GM19468 (cell line): ENCODE data around the gene NFIC.
"Not testable (repeated sequence)": the region's sequence is repeated elsewhere in the genome, so short reads cannot be mapped to it uniquely, and the experiment has no call there.

ENCODE experiments used
- ATAC-seq: cut with Tn5 transposase; IDR thresholded peaks from one replicate; pipeline ENCODE4 v1.9.1; 2021; ENCODE audit warnings: mild to moderate bottlenecking, moderate library complexity, moderate number of reproducible peaks; ENCODE audit not compliant: unreplicated experiment; ENCODE audit errors: extremely low read depth

NFIC gene

DNA sequence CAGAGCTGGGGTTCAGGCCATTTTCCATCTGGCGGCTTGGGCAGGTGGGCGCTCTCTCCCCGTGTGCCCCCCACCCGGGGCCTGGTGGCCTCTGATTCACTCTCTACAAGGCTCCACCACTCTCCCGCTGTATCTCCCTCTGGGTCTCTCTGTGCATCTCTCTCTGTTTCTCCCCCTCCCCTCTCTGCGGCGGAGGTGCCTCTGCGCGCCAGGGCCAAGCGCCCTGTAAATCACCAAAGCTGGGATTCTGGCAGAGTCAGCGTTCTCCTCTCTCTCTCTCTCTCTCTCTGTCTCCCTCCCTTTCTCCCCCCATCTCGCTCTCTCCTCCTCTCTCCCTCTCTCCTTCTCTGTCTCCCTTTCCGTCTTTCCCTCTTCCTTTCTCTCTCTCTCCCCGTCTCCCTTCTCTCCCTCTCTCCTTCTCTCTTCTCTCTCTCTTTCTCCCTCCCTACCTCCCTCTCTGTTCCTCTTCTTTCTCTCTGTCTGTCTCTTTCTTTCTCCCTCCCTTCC is 3.9 kb downstream of the NFIC start:
- no peak for ATAC-seq

DNA sequence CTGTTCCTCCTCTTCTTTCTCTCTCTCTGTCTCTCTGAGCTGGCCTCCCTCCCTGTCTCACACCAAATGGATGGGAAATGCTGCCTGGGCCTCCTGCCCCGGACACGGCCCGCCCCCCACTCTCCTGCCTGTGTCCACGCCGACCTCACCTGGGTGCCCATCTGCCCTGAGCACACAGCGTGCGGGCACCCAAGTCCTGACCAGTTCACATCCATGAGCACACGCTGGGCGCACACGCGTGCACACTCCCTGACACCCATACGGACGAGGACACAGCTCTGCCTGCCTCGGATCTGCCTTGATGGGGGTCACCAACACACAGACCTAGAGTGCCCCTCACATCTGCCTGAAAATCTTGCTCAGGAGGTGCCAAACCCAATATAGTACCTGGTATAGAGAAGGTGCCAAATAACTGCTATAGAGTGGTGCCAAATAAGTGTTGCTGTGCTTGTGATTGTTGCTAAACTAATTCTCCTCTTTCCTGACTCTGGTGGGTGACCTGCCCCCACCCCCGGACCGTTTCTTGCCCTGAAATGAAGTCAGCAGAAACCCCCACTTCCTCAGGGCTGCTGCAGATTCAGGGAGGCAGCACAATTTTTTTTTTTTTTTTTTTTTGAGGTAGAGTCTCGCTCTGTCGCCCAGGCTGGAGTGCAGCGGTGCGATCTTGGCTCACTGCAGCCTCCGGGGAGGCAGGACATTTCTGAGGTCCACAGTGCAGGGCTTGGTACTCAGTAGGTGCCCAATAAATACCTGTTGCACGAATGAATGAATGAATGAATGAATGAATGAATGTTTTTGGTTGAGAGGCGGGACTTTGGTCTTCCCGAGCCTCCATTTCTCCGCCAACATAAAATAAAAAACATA is 4.6 kb downstream of the NFIC start:
- ATAC-seq = no peak

DNA sequence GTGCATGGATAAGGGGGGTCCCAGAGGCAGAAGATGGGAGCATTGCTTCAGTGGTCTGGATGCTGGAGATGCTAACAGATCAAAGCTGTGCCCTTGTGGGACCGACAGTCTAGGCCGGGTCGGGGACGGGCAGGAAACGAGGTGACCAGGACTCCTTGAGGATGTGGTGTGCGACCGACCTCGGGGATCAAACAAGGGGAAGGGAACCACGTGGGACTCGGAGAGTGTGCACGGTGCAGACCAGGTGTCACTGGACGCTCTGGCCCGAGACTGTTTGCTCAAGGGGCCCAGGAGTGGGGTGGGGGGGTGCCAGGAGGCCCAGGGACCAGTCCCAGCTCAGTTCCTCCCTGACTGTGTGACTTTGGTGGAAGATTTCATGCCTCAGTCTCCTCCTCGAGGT is 6.0 kb downstream of the NFIC start:
- no peak for ATAC-seq

DNA sequence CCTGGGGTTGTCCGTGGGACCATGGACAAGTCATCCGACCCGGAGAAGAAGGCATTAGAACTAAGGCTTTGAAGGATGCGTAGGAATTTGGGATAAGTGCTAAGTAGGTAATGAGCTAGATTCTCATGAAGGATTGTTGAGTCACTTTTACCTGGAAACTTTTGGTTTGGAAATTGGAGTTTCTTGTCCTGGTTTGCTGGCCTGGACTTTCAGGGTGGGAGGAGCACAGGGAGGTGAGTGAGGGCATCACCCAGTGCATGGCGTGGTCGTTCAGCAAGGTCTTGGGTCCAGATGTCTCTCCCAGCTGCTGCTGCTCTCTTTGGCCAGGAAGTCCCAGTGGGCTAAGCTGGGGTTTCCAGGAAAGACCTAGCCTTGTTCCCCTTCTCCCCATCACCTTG is 7.6 kb downstream of the NFIC start:
- ATAC-seq = no peak

DNA sequence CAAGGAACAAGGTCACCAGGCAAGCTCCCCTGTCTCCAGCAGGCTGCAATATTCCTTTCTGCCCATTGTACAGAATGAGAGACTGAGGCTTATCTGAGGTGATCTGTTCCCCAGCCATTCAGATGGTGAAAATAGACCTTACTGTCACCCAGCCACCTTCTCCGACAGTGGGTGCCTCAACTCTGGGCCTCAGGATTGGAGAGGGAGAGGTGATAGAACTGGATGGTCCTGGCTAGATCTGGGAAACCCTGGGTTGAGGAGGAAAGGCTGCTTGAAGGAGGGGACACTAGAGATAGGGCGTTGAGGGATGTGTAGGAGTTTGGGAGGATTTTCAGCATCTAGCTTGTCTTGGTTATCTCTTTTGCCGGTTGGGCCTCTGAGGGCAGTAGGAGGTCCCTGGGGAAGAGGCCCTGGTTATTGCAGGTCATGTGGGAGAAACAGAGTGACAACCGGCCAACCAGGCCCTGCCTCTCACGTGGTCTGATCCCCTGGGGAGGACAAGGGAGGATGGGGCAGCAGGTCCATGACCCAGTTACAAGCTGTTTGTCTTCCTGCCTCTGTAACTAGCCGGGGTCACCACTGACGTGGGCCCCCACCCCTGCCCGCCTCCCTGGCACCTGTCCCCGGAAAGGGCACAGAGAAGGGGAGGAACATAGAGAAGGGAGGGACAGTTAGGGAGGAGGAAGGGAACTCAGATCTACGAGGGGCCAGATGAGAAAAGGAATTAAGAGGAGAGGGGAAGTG is 8.2 kb downstream of the NFIC start:
- ATAC-seq = no peak

DNA sequence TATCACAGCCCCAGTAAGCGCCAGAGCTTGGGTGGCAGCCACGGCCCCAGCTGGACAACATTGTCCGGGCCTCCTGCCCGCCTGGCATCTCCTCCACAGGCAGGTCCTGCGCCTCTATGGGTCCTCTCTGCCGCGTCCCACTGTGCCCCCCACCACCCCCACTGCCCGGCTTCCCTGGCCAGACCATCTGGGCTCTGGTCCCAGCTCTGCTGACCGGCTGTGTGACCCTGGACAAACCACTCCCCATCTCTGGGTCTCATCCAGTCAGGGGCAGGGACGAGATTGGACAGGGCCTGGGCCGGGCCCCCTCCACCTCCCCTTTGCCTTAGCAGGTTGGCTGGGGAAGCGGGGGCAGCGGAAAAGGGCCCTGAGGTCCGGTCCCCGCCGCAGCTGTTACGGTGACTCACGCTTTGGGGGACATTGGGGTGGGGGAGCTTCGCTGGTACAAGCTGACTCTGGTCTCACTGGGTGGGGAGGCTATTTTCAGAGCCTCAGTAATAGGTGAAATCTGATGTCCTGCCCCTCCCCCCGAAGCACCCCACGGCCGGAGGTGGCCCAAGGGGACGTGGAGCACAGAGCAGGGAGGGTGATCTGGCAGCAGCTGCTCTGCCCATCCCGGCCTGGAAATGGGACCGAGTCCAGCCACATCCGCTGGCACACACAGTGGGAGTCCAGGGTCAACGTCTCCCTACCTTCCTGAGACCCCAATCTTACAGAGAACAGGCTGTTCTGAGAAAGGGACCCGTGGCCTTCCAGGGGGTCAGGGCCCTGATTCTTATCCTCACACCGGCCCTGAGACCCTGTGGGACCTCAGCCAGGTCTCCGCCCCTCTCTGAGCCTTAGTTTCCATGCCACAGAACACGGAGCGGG is 9.1 kb downstream of the NFIC start:
- no peak for ATAC-seq

DNA sequence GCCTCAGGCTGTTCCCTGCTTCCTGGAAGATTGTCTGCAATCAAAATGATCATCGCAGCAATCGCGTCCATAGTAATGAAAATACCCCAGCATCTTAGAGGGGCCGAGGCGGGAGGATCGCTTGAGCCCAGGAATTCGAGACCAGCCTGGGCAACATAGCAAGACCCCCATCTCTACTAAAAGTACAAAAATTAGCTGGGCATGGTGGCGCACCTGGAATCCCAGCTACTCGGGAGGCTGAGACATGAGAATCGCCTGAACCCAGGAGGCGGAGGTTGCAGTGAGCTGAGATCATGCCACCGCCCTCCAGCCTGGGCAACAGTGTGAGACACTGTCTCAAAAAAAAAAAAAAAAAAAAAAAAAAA is 9.7 kb downstream of the NFIC start:
- not testable (repeated sequence) for ATAC-seq

DNA sequence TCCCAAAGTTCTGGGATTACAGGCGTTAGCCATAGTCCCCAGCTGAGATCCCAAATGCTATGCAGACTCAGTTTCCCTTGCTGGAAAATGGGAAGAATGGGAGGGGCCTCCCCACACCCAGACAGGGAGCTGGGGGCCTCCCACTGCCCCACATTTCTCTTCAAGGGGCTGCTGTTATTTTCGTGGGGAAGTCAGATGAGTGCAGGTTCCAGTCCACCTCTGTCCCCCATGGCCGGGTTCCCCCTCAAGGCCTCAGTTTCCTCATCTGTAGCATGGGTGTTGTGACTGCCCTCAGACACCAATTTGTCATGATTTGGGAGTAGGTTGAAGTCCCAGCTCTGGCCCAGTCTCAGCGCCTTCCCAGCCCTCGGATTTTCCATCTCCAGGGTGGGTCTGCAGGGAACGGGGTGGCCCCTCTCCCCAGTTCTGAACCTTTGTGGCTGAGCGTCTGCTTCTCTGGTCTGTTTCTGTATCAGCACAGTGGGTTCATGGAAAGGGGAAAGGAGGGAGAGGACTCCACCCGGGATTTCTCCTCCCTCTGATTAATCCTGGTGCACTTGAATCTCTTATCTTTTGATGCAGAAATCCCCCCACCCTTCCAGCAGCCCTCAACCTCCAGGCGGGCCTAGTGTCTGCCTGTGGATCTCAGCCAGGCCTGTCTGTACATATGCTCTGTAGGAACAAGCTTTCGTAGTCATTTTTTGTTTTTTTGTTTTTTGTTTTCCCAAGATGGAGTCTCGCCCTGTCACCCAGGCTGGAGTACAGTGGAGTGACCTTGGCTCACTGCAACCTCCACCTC is 12.2 kb downstream of the NFIC start:
- ATAC-seq = no peak

DNA sequence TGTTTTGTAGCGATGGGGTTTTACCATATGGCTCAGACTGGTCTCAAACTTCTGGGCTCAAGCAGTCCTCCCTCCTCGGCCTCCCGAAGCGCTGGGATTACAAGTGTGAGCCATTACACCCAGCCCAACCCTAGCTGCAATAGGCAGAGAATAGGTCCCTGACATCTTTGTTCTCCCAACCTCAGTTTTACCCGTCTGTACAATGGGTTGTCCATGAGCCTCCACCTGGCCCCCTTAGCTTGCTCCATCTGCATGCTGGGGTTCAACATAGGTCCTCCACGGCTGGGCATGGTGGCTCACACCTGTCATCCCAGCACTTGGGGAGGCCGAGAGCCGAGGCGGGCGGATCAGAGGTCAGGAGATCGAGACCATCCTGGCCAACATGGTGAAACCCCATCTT is 14.4 kb downstream of the NFIC start:
- no peak for ATAC-seq

DNA sequence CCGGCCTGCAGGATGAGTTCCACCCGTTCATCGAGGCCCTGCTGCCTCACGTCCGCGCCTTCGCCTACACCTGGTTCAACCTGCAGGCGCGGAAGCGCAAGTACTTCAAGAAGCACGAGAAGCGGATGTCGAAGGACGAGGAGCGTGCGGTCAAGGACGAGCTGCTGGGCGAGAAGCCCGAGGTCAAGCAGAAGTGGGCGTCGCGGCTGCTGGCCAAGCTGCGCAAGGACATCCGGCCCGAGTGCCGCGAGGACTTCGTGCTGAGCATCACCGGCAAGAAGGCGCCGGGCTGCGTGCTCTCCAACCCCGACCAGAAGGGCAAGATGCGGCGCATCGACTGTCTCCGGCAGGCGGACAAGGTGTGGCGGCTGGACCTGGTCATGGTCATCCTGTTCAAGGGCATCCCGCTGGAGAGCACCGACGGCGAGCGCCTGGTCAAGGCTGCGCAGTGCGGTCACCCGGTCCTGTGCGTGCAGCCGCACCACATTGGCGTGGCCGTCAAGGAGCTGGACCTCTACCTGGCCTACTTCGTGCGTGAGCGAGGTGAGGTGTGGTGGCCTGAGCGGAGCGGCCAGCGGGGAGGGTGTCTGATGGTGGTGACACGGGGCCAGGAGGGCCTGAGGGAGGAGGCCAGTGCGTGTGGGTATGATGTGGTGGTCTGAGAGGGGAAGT is 15.5 kb downstream of the NFIC start:
- ATAC-seq = no peak

DNA sequence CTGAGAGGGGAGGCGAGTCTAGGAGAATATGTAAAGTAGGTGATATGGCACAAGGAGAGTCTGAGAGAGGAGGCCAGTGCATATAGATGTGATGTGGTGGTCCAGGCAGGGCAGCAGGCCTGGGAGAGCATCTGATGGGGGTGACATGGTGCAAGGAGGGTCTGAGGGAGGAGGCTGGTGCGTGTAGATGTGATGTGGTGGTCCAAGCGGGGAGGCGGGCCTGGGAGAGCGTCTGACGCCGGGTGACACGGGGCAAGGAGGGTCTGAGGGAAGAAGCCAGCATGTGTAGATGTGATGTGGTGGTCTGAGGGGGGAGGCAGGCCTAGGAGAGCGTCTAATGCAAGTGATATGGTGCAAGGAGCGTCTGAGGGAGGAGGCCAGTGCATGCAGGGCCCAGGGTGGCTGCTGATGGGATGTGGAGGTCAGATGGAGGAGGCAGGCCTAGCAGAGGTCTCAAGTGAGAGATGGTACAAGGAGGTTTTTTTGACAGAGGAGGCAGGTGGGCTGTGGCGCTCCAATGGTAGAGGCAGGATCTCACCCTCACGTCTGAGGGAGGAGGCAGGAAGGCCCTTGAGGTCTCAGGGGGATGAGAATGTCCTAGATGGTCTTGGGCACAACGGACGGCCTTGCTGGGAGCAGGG is 16.2 kb downstream of the NFIC start:
- no peak for ATAC-seq

DNA sequence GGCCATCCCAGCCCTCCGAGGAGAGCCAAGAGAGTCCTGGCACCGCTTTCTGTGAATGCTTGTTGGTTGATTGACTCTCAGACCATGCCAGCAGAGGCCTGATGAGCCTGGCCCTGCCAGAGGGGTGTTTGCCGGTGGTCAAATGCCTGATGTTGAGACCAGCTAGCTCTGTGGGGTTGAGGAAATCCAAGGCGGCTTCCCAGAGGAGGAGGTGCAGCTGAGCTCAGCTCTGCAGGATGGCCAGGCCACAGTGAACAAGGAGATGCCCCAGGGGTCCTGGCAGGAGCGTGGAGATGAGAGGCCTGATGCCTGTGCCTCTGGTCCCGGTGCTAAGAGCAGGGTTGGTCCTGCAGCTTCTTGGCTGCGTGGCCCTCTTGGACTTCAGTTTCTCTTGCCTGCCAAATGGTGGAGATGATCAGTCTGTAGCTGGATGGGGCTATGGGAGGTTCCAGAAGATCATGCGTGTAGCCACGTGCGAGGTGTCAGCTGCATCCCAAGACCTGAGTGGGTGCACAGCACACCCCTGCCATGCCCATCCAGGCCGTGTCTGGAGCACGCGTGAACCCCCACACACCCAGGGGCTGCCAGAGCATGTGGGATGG is 16.8 kb downstream of the NFIC start:
- no peak for ATAC-seq

DNA sequence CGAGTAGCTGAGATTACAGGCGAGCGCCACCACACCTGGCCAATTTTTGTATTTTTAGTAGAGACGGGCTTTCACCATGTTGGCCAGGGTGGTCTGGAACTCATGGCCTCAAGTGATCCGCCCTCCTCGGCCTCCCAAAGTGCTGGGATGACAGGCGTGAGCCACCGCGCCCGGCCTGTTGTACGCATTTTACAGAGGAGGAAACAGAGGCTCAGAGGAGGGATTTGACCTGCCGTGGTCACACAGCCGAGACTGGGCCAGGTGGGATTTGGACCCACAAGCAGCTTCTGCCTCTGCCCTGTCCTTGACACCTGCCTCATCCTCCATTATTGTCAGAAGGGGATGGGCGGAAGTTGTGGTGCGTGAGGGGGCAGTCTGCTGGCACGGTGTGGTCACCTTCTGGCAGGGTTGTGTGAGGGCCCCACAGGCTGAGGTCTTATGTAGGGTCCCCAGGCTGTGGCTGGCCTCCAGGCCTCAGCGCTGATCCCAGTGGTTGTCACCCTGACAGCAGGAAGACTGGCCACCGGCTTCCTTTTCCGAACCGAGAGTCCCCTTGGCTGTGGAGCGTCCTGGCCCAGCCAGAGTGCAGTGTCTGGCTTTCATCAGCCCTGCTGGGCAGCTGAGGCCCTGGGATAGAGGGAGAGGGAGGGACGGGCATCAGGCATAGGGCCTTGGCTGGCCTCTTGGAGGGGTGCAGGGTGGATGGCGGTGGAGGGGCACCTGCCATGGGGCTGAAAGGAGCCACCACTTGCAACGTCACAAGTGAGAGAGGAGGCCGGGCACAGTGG is 20.3 kb downstream of the NFIC start:
- ATAC-seq = no peak

DNA sequence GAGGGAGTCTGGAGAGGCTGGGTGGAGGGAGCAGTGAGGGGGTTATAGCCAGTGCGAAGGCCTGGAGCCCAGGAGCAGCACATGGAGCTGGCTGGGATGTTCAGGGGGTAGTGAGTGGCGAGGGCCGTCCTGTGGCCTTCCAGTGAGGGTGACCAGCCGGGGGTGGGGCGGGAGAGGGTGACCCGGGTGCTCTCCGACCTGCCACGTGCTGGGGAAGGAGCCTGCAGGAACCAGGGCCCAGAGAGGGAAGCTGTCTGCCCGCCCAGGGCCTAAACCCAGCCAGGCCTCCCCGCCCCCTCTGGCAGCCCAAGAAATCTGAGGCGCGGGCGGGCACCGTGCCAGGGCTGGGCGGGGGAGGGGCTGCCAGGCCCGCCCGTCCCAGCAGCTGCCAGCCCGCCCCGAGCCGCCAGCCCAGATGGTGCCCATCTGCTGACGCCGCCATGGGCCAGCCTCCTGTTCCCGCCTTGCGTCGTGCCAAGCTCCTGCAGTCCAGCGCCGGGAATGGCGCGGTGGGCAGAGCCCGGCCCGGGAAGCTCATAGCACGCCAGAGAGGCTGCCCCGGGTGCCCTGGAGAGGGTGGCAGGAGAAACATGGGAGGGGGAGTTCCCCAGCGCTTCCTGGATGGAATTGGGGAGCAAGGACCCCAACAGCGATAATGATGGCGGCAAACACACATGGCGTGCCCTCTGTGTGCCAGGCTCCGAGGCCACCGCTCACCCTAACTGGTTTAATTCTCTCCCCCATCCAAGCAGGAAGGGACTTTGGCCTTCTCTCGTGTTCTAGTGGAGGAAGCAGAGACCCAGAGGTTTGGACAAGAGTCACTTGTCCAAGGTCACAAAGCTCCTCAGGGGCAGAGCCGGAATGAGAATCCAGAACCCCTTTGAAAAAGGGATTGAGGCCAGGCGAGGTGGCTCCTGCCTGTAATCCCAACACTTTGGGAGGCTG is 21.5 kb downstream of the NFIC start:
- no peak for ATAC-seq

DNA sequence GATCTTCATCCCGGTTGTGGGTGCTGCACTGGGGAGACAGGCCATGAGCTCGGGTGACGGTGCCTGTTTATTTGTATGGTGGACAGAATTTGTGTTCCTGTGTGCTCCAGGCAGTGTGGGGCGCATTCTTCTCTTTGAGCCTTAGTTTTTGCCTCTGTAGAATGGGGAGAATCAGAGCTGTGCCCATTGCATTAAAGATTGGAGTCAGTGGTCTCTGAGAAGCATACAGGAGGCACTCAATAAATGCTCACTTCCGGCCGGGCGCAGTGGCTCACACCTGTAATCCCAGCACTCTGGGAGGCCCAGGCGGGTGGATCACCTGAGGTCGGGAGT is 23.0 kb downstream of the NFIC start:
- no peak for ATAC-seq

DNA sequence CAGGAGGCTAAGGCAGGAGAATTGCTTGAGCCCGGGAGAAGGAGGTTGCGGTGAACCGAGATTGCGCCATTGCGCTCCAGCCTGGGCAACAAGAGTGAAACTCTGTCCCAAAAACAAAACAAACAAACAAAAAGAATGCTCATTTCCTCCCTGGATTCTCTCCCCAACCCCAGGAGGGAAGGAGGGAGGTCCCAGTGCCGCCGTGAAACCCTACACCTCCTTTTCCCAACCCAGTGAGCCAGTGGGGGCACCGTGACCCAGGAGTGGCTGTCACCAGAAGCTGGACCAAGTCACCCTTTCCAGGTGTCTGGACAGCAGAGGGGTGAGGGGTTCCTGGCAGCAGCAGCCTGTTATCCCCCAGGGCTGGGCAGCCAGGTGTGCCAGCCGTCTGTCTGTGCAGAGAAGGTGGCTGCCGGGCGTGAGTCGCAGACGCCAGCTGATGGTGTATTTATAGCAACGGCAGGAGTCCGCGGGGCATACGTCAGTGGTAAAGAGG is 23.5 kb downstream of the NFIC start:
- no peak for ATAC-seq
